ENCODE results near the gene GABBR2.
"Not testable (repeated sequence)": the region's sequence is repeated elsewhere in the genome, so short reads cannot be mapped to it uniquely, and the experiment has no call there.

The GABBR2 gene

GRCh38 chr9:98591696-98592095 is 117.0 kb downstream of the GABBR2 start:
- DNase-seq, result no peak

GRCh38 chr9:98590101-98590500 is 118.6 kb downstream of the GABBR2 start:
- DNase-seq, result no peak

- no peak for DNase-seq
Observed at GRCh38 chr9:98589102-98589501, 119.6 kb downstream of the GABBR2 start.

GRCh38 chr9:98584853-98585438 is 123.8 kb downstream of the GABBR2 start:
- not testable (repeated sequence) for DNase-seq

GRCh38 chr9:98584059-98584458 is 124.7 kb downstream of the GABBR2 start:
- DNase-seq, result no peak

GRCh38 chr9:98583417-98583816 is 125.3 kb downstream of the GABBR2 start:
- no peak for DNase-seq

GRCh38 chr9:98580956-98581355 is 127.8 kb downstream of the GABBR2 start:
- DNase-seq, result no peak

- no peak for DNase-seq
Observed at GRCh38 chr9:98579700-98580099, 129.0 kb downstream of the GABBR2 start.

GRCh38 chr9:98577446-98577845 is 131.3 kb downstream of the GABBR2 start:
- DNase-seq, result no peak

GRCh38 chr9:98576859-98577258 is 131.9 kb downstream of the GABBR2 start:
- no peak for DNase-seq

GRCh38 chr9:98576354-98576753 is 132.4 kb downstream of the GABBR2 start:
- no peak for DNase-seq

GRCh38 chr9:98575379-98576346 is 133.1 kb downstream of the GABBR2 start:
- DNase-seq, result peak; percentile 3

GRCh38 chr9:98573749-98574278 is 134.9 kb downstream of the GABBR2 start:
- DNase-seq, result no peak

GRCh38 chr9:98572796-98573195 is 135.9 kb downstream of the GABBR2 start:
- DNase-seq, result no peak

- DNase-seq, result no peak
Observed at GRCh38 chr9:98572054-98572627, 136.6 kb downstream of the GABBR2 start.

- DNase-seq, result no peak
Observed at GRCh38 chr9:98571643-98572042, 137.1 kb downstream of the GABBR2 start.

GRCh38 chr9:98570663-98571440 is 137.9 kb downstream of the GABBR2 start:
- DNase-seq, result no peak

- DNase-seq, result no peak
Observed at GRCh38 chr9:98570055-98570454, 138.7 kb downstream of the GABBR2 start.

GRCh38 chr9:98569491-98569890 is 139.2 kb downstream of the GABBR2 start:
- DNase-seq, result no peak

GRCh38 chr9:98568909-98569469 is 139.7 kb downstream of the GABBR2 start:
- DNase-seq, result no peak

- DNase-seq, result no peak
Observed at GRCh38 chr9:98568234-98568908, 140.4 kb downstream of the GABBR2 start.
